ENCODE results near the gene PSME1. TPM values are rescaled to one million over a fixed set of nuclear protein-coding genes. Genes with fewer than 3 reads are reported as not detected.

Gene PSME1
- total and polyA plus RNA-seq, 4 donors: 63.3 to 237 (median 101) TPM

- no peak for TF ChIP-seq REST (IDR thresholded peaks at IDR 0.05)
- no peak for TF ChIP-seq RXRA (IDR thresholded peaks at IDR 0.05)
- no peak for TF ChIP-seq HNF4A (conservative IDR thresholded peaks at IDR 0.05)
- TF ChIP-seq NR2F2 (IDR thresholded peaks at IDR 0.05): no peak
- TF ChIP-seq SP1 (IDR thresholded peaks at IDR 0.05): no peak
These were observed 5.6 kb upstream of the PSME1 start, which contains the start of gene FITM1 (continued) for GRCh38 chr14:24130380-24130716.

GRCh38 chr14:24130717-24131548 is 5.1 kb upstream of the PSME1 start:
- H3K9ac ChIP-seq (ENCODE audit: low read depth in 1 of 2, low read length in 2 of 2): peak overlapping the region in 1 of 2 donors; percentile 36
- no peak for DNase-seq (ENCODE audit: low spot score)
- TF ChIP-seq REST (IDR thresholded peaks at IDR 0.05): peak; percentile 75
- no peak for TF ChIP-seq ATF3 (IDR thresholded peaks at IDR 0.05)
- TF ChIP-seq FOXA1 (IDR thresholded peaks at IDR 0.05): no peak
- TF ChIP-seq NR2F2 (IDR thresholded peaks at IDR 0.05): peak; percentile 76
- no peak for TF ChIP-seq JUND (IDR thresholded peaks at IDR 0.05)
- peak; percentile 43 for TF ChIP-seq ZBTB33 (IDR thresholded peaks at IDR 0.05)
- TF ChIP-seq EGR1 (IDR thresholded peaks at IDR 0.05; ENCODE audit: low read depth in 2 of 2): no peak
- TF ChIP-seq HNF4A (conservative IDR thresholded peaks at IDR 0.05): peak; percentile 79 to 85
- TF ChIP-seq RXRA (IDR thresholded peaks at IDR 0.05): peak; percentile 79 to 89
- TF ChIP-seq YY1 (IDR thresholded peaks at IDR 0.05): peak; percentile 95
- TF ChIP-seq CTCF (IDR thresholded peaks at IDR 0.05; ENCODE audit: low read depth, low read length, missing input control): no peak
- TF ChIP-seq TAF1 (conservative IDR thresholded peaks at IDR 0.05): no peak
- TF ChIP-seq MAX (IDR thresholded peaks at IDR 0.05): peak; percentile 61
- TF ChIP-seq GABPA (IDR thresholded peaks at IDR 0.05 in 1 of 2, conservative IDR thresholded peaks at IDR 0.05 in 1 of 2): peak in 1 of 2 donors; percentile 42
- TF ChIP-seq RAD21 (IDR thresholded peaks at IDR 0.05): peak; percentile 10 to 34
- no peak for TF ChIP-seq HNF4G (IDR thresholded peaks at IDR 0.05)
- no peak for TF ChIP-seq FOXA2 (IDR thresholded peaks at IDR 0.05)
- peak; percentile 88 for TF ChIP-seq SP1 (IDR thresholded peaks at IDR 0.05)
- H3K27me3 ChIP-seq (ENCODE audit: control insufficient read depth in 4 of 4, insufficient read depth in 4 of 4, low read length in 3 of 4): no peaks in the 10 kb centered on the region
- peak overlapping the region in 1 of 3 donors; percentile 30 for H3K4me3 ChIP-seq (ENCODE audit: low read depth in 1 of 3, low read length in 3 of 3)
- 36% methylated on average over 7 of the region's 7 CpGs for WGBS
- no peaks in the 10 kb centered on the region for H3K36me3 ChIP-seq (ENCODE audit: control insufficient read depth in 4 of 4, insufficient read depth in 3 of 4, low read depth in 1 of 4, low read length in 3 of 4)
- H3K27ac ChIP-seq (ENCODE audit: low read depth in 1 of 2, low read length in 2 of 2): peak overlapping the region; percentile 72 to 83
- H3K4me1 ChIP-seq (ENCODE audit: control insufficient read depth in 4 of 4, insufficient read depth in 4 of 4, low read length in 3 of 4): peaks cover 7 to 37% (median 30%) of the 10 kb centered on the region in 4 donors
- no peaks in the 10 kb centered on the region for H3K9me3 ChIP-seq (ENCODE audit: control insufficient read depth in 4 of 4, low read length in 3 of 4)
